ENCODE results near the gene PTPRN2.
A peak's percentile ranks its signal among the peaks of the same experiment; 100 is the strongest.
"Not testable (repeated sequence)": the region's sequence is repeated elsewhere in the genome, so short reads cannot be mapped to it uniquely, and the experiment has no call there.

PTPRN2 gene

GRCh38 chr7:157848508-157849340 is 738.9 kb downstream of the PTPRN2 start:
- Histone ChIP-seq H3K14ac (ENCODE audit: low read length) (no peak overlapping the region), H3K9me3 (replicated peaks in 1 of 2; ENCODE audit: control insufficient read depth in 2 of 2, insufficient read depth in 1 of 2, low read depth in 1 of 2, low read length in 2 of 2) (peaks cover 7 to 26% of the 10 kb centered on the region in 2 donors), H3K23ac (ENCODE audit: low read depth, low read length, poor library complexity) (peak overlapping the region; percentile 61), H2AK5ac (ENCODE audit: low read depth, low read length) (peak overlapping the region; percentile 95), H2BK5ac (ENCODE audit: low read length) (no peak overlapping the region), H3K36me3 (replicated peaks in 1 of 2; ENCODE audit: control insufficient read depth in 2 of 2, insufficient read depth in 2 of 2, low read length in 2 of 2) (peaks cover 0 to 2% of the 10 kb centered on the region in 2 donors), H3K4me3 (ENCODE audit: low read length in 2 of 2) (peak overlapping the region in 1 of 2 donors; percentile 31), H2BK15ac (ENCODE audit: low read length) (peak overlapping the region; percentile 41), H3K4me1 (ENCODE audit: control insufficient read depth in 2 of 2, insufficient read depth in 1 of 2, low read depth in 1 of 2, low read length in 2 of 2) (peaks cover 13 to 14% of the 10 kb centered on the region in 2 donors), H4K8ac (ENCODE audit: low read depth, low read length) (peak overlapping the region; percentile 97), H2BK12ac (ENCODE audit: low read length) (peak overlapping the region; percentile 96), H3K4ac (ENCODE audit: low read length) (peak overlapping the region; percentile 59), H3K79me1 (ENCODE audit: low read depth, low read length) (no peaks in the 10 kb centered on the region), H3K9ac (ENCODE audit: low read depth, low read length, poor library complexity) (peak overlapping the region; percentile 27), H3K27ac (replicated peaks; ENCODE audit: low read length) (no peak overlapping the region), H3K4me2 (ENCODE audit: insufficient read depth, low read length, poor library complexity, severe bottlenecking) (no peak overlapping the region), H4K91ac (ENCODE audit: low read depth, low read length, poor library complexity) (peak overlapping the region; percentile 88), H2BK120ac (ENCODE audit: low read depth, low read length) (peak overlapping the region; percentile 96), H2AFZ (ENCODE audit: low read length) (no peak overlapping the region), H3K27me3 (ENCODE audit: control insufficient read depth in 3 of 3, insufficient read depth in 3 of 3, low read depth in 1 of 3, low read length in 3 of 3) (no peaks in the 10 kb centered on the region), H3K18ac (ENCODE audit: low read length) (peak overlapping the region; percentile 94)
- DNase-seq (ENCODE audit: low spot score): no peak
- no CpG with 5 or more reads among the region's 32 CpGs for WGBS, 2 donors (ENCODE audit: extremely low coverage in 2 of 2, insufficient read length in 2 of 2, insufficient replicate concordance in 1 of 2)

- not testable (repeated sequence) for H2AFZ ChIP-seq (ENCODE audit: low read length); DNase-seq (ENCODE audit: low spot score); H3K27me3 ChIP-seq (ENCODE audit: control insufficient read depth in 3 of 3, insufficient read depth in 3 of 3, low read depth in 1 of 3, low read length in 3 of 3); H3K27ac ChIP-seq (replicated peaks; ENCODE audit: low read length); H3K4me2 ChIP-seq (ENCODE audit: insufficient read depth, low read length, poor library complexity, severe bottlenecking); H2BK5ac ChIP-seq (ENCODE audit: low read length); H3K14ac ChIP-seq (ENCODE audit: low read length); H2BK120ac ChIP-seq (ENCODE audit: low read depth, low read length); H3K79me1 ChIP-seq (ENCODE audit: low read depth, low read length); H4K8ac ChIP-seq (ENCODE audit: low read depth, low read length); H3K36me3 ChIP-seq (replicated peaks in 1 of 2; ENCODE audit: control insufficient read depth in 2 of 2, insufficient read depth in 2 of 2, low read length in 2 of 2); H4K91ac ChIP-seq (ENCODE audit: low read depth, low read length, poor library complexity); H2BK12ac ChIP-seq (ENCODE audit: low read length); H3K9ac ChIP-seq (ENCODE audit: low read depth, low read length, poor library complexity); H3K4me3 ChIP-seq (ENCODE audit: low read length in 2 of 2); H3K23ac ChIP-seq (ENCODE audit: low read depth, low read length, poor library complexity); H3K4ac ChIP-seq (ENCODE audit: low read length)
- H2BK15ac ChIP-seq (ENCODE audit: low read length): peak overlapping the region; percentile 41
- H3K4me1 ChIP-seq (ENCODE audit: control insufficient read depth in 2 of 2, insufficient read depth in 1 of 2, low read depth in 1 of 2, low read length in 2 of 2): peaks cover 17 to 21% of the 10 kb centered on the region in 2 donors
- WGBS, 2 donors (ENCODE audit: extremely low coverage in 2 of 2, insufficient read length in 2 of 2, insufficient replicate concordance in 1 of 2): no CpG with 5 or more reads among the region's 14 CpGs
- H2AK5ac ChIP-seq (ENCODE audit: low read depth, low read length): peak overlapping the region; percentile 95
- H3K18ac ChIP-seq (ENCODE audit: low read length): peak overlapping the region; percentile 94
- H3K9me3 ChIP-seq (replicated peaks in 1 of 2; ENCODE audit: control insufficient read depth in 2 of 2, insufficient read depth in 1 of 2, low read depth in 1 of 2, low read length in 2 of 2): peaks cover 4 to 20% of the 10 kb centered on the region in 2 donors
Observed at GRCh38 chr7:157847756-157848487, 739.7 kb downstream of the PTPRN2 start.

- H4K8ac ChIP-seq (ENCODE audit: low read depth, low read length); H3K4me3 ChIP-seq (ENCODE audit: low read length in 2 of 2); H3K23ac ChIP-seq (ENCODE audit: low read depth, low read length, poor library complexity); H2BK120ac ChIP-seq (ENCODE audit: low read depth, low read length); H3K4me2 ChIP-seq (ENCODE audit: insufficient read depth, low read length, poor library complexity, severe bottlenecking); H3K14ac ChIP-seq (ENCODE audit: low read length); H3K27me3 ChIP-seq (ENCODE audit: control insufficient read depth in 3 of 3, insufficient read depth in 3 of 3, low read depth in 1 of 3, low read length in 3 of 3); H3K27ac ChIP-seq (replicated peaks; ENCODE audit: low read length); H2BK5ac ChIP-seq (ENCODE audit: low read length); H2BK12ac ChIP-seq (ENCODE audit: low read length); H2AK5ac ChIP-seq (ENCODE audit: low read depth, low read length); H2BK15ac ChIP-seq (ENCODE audit: low read length); H4K91ac ChIP-seq (ENCODE audit: low read depth, low read length, poor library complexity); H3K18ac ChIP-seq (ENCODE audit: low read length); H3K9ac ChIP-seq (ENCODE audit: low read depth, low read length, poor library complexity); H3K4ac ChIP-seq (ENCODE audit: low read length); DNase-seq (ENCODE audit: low spot score); H2AFZ ChIP-seq (ENCODE audit: low read length); H3K79me1 ChIP-seq (ENCODE audit: low read depth, low read length); H3K36me3 ChIP-seq (replicated peaks in 1 of 2; ENCODE audit: control insufficient read depth in 2 of 2, insufficient read depth in 2 of 2, low read length in 2 of 2): not testable (repeated sequence)
- Histone ChIP-seq H3K9me3 (replicated peaks in 1 of 2; ENCODE audit: control insufficient read depth in 2 of 2, insufficient read depth in 1 of 2, low read depth in 1 of 2, low read length in 2 of 2) (peaks cover 3 to 20% of the 10 kb centered on the region in 2 donors), H3K4me1 (ENCODE audit: control insufficient read depth in 2 of 2, insufficient read depth in 1 of 2, low read depth in 1 of 2, low read length in 2 of 2) (peaks cover 23 to 26% of the 10 kb centered on the region in 2 donors)
- WGBS, 2 donors (ENCODE audit: extremely low coverage in 2 of 2, insufficient read length in 2 of 2, insufficient replicate concordance in 1 of 2): no CpG with 5 or more reads among the region's 12 CpGs
Observed at GRCh38 chr7:157846746-157847145, 740.9 kb downstream of the PTPRN2 start.

- Histone ChIP-seq H3K4me2 (ENCODE audit: insufficient read depth, low read length, poor library complexity, severe bottlenecking) (no peak overlapping the region), H2BK5ac (ENCODE audit: low read length) (no peak overlapping the region), H3K79me1 (ENCODE audit: low read depth, low read length) (no peaks in the 10 kb centered on the region)
Observed at GRCh38 chr7:157846271-157846670, 741.4 kb downstream of the PTPRN2 start.

More at GRCh38 chr7:157846271-157846670, 741.4 kb downstream of the PTPRN2 start:
- H4K91ac ChIP-seq (ENCODE audit: low read depth, low read length, poor library complexity): no peak overlapping the region
- H2AFZ ChIP-seq (ENCODE audit: low read length): no peak overlapping the region
- H3K18ac ChIP-seq (ENCODE audit: low read length): peak overlapping the region; percentile 40
- no peaks in the 10 kb centered on the region for H3K27me3 ChIP-seq (ENCODE audit: control insufficient read depth in 3 of 3, insufficient read depth in 3 of 3, low read depth in 1 of 3, low read length in 3 of 3)
- no peak overlapping the region for H3K27ac ChIP-seq (replicated peaks; ENCODE audit: low read length)
- no peak overlapping the region for H3K14ac ChIP-seq (ENCODE audit: low read length)
- no CpG with 5 or more reads among the region's 11 CpGs for WGBS, 2 donors (ENCODE audit: extremely low coverage in 2 of 2, insufficient read length in 2 of 2, insufficient replicate concordance in 1 of 2)
- no peak overlapping the region for H2BK120ac ChIP-seq (ENCODE audit: low read depth, low read length)
- H3K4me1 ChIP-seq (ENCODE audit: control insufficient read depth in 2 of 2, insufficient read depth in 1 of 2, low read depth in 1 of 2, low read length in 2 of 2): peaks cover 19 to 23% of the 10 kb centered on the region in 2 donors
- H3K4me3 ChIP-seq (ENCODE audit: low read length in 2 of 2): no peak overlapping the region
- no peaks in the 10 kb centered on the region for H3K36me3 ChIP-seq (replicated peaks in 1 of 2; ENCODE audit: control insufficient read depth in 2 of 2, insufficient read depth in 2 of 2, low read length in 2 of 2)
- H3K9ac ChIP-seq (ENCODE audit: low read depth, low read length, poor library complexity): no peak overlapping the region
- peak overlapping the region; percentile 82 for H2BK15ac ChIP-seq (ENCODE audit: low read length)
- peak overlapping the region; percentile 57 for H2AK5ac ChIP-seq (ENCODE audit: low read depth, low read length)
- no peak for DNase-seq (ENCODE audit: low spot score)
- H3K4ac ChIP-seq (ENCODE audit: low read length): no peak overlapping the region
- peaks cover 3 to 20% of the 10 kb centered on the region in 2 donors for H3K9me3 ChIP-seq (replicated peaks in 1 of 2; ENCODE audit: control insufficient read depth in 2 of 2, insufficient read depth in 1 of 2, low read depth in 1 of 2, low read length in 2 of 2)
- H3K23ac ChIP-seq (ENCODE audit: low read depth, low read length, poor library complexity): no peak overlapping the region
- H4K8ac ChIP-seq (ENCODE audit: low read depth, low read length): no peak overlapping the region
- no peak overlapping the region for H2BK12ac ChIP-seq (ENCODE audit: low read length)
